HepG2 (cell line): ENCODE data around the gene NFATC4.

Source experiments
- EZH2 ChIP-seq: conservative IDR thresholded peaks from 2 replicates; pipeline ENCODE4 v1.6.1; 2012; ENCODE audit warnings: mild to moderate bottlenecking, low read depth, low read length, moderate library complexity
- FOXK1 ChIP-seq: sonication (generic); formaldehyde crosslinking; IDR thresholded peaks from 2 replicates; pipeline ENCODE4 v1.4.0; 2020; ENCODE audit warnings: low read depth, missing genetic modification reagents, borderline replicate concordance
- KLF6 ChIP-seq: IDR thresholded peaks from 2 replicates; pipeline ENCODE4 v1.8.0; 2016; ENCODE audit warnings: missing biosample characterization, missing genetic modification reagents
- POLR2AphosphoS5 ChIP-seq: IDR thresholded peaks from 2 replicates; pipeline ENCODE4 v1.6.1; 2012; ENCODE audit warnings: low read depth, low read length
- ZNF607 ChIP-seq: sonication (generic); formaldehyde crosslinking; IDR thresholded peaks from 2 replicates; pipeline ENCODE4 v1.5.1; 2020; ENCODE audit warnings: missing genetic modification reagents, mild to moderate bottlenecking, borderline replicate concordance
- TF ChIP-seq, protein P1 (sequence below): sonication (generic); formaldehyde crosslinking; IDR thresholded peaks from 2 replicates; pipeline ENCODE4 v1.4.0; 2020; ENCODE audit warnings: missing genetic modification reagents
- TF ChIP-seq, protein P2 (sequence below): sonication (generic); formaldehyde crosslinking; IDR thresholded peaks from 2 replicates; pipeline ENCODE4 v1.4.0; 2020; ENCODE audit warnings: missing genetic modification reagents, borderline replicate concordance
- TF ChIP-seq, protein P3 (sequence below), 2 experiments: sonication (generic) in 1 of 2; formaldehyde crosslinking in 1 of 2; IDR thresholded peaks; 2 replicates each; pipeline versions ENCODE4 v1.5.1 to v1.6.1; 2011 to 2020; ENCODE audit warnings: borderline replicate concordance in 1 of 2, low read depth in 1 of 2, low read length in 1 of 2, mild to moderate bottlenecking in 1 of 2, missing genetic modification reagents in 1 of 2, moderate library complexity in 1 of 2

DNA sequence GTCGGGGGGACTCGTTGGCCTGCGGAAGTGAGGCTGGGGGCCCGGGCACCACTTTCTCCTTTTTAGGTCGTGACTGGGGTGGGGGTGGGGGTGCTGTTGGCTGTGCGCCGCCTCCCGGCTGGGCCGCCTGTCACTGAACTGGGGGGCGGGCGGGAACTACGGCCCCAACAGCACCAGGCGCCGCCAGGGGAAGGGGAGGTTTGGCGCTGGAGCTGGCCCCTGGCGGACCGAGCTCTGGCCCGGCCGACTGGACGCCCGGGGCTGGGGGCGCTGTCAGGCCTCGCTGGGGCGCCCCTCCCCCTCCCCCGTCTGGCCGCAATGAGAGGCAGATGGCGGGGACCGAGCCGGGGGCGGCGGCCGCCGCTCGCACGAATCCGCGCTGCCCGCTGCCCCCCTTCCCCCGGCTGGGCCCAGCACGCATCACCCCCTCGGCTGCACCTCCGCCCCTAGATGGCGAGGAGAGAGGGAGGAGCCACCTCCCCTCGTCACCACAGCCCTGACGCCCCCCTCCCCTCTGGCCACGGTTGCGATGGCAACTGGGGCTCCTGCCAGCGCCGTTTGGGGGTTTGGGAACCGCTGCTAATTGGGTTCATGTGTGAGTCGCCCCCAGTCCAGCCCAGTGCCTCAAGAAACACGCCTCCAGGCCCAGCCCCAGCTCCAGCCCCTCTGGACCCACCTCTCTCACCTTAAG lies 723 bp downstream of the NFATC4 start:
- TF ChIP-seq, protein P1, sequence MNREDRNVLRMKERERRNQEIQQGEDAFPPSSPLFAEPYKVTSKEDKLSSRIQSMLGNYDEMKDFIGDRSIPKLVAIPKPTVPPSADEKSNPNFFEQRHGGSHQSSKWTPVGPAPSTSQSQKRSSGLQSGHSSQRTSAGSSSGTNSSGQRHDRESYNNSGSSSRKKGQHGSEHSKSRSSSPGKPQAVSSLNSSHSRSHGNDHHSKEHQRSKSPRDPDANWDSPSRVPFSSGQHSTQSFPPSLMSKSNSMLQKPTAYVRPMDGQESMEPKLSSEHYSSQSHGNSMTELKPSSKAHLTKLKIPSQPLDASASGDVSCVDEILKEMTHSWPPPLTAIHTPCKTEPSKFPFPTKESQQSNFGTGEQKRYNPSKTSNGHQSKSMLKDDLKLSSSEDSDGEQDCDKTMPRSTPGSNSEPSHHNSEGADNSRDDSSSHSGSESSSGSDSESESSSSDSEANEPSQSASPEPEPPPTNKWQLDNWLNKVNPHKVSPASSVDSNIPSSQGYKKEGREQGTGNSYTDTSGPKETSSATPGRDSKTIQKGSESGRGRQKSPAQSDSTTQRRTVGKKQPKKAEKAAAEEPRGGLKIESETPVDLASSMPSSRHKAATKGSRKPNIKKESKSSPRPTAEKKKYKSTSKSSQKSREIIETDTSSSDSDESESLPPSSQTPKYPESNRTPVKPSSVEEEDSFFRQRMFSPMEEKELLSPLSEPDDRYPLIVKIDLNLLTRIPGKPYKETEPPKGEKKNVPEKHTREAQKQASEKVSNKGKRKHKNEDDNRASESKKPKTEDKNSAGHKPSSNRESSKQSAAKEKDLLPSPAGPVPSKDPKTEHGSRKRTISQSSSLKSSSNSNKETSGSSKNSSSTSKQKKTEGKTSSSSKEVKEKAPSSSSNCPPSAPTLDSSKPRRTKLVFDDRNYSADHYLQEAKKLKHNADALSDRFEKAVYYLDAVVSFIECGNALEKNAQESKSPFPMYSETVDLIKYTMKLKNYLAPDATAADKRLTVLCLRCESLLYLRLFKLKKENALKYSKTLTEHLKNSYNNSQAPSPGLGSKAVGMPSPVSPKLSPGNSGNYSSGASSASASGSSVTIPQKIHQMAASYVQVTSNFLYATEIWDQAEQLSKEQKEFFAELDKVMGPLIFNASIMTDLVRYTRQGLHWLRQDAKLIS (CRISPR knock-in tag), result no peak
- TF ChIP-seq EZH2 (no peak), POLR2AphosphoS5 (no peak), ZNF607 (CRISPR knock-in tag) (no peak), KLF6 (CRISPR knock-in tag) (no peak), FOXK1 (CRISPR knock-in tag) (no peak)
- TF ChIP-seq, protein P2, sequence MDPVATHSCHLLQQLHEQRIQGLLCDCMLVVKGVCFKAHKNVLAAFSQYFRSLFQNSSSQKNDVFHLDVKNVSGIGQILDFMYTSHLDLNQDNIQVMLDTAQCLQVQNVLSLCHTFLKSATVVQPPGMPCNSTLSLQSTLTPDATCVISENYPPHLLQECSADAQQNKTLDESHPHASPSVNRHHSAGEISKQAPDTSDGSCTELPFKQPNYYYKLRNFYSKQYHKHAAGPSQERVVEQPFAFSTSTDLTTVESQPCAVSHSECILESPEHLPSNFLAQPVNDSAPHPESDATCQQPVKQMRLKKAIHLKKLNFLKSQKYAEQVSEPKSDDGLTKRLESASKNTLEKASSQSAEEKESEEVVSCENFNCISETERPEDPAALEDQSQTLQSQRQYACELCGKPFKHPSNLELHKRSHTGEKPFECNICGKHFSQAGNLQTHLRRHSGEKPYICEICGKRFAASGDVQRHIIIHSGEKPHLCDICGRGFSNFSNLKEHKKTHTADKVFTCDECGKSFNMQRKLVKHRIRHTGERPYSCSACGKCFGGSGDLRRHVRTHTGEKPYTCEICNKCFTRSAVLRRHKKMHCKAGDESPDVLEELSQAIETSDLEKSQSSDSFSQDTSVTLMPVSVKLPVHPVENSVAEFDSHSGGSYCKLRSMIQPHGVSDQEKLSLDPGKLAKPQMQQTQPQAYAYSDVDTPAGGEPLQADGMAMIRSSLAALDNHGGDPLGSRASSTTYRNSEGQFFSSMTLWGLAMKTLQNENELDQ (CRISPR knock-in tag), result no peak
- TF ChIP-seq, protein P3, sequence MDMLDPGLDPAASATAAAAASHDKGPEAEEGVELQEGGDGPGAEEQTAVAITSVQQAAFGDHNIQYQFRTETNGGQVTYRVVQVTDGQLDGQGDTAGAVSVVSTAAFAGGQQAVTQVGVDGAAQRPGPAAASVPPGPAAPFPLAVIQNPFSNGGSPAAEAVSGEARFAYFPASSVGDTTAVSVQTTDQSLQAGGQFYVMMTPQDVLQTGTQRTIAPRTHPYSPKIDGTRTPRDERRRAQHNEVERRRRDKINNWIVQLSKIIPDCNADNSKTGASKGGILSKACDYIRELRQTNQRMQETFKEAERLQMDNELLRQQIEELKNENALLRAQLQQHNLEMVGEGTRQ (IDR thresholded peaks at IDR 0.05; ENCODE audit: low read depth, low read length), result no peak
- TF ChIP-seq, protein P3 (CRISPR knock-in tag; IDR thresholded peaks at IDR 0.05; ENCODE audit: borderline replicate concordance), result no peak
